Kidney epithelial cell (primary cell): Measurements from ENCODE around the gene TNFRSF17. TPM values are rescaled to one million over a fixed set of nuclear protein-coding genes. Genes with fewer than 3 reads are reported as not detected.
"Not testable (repeated sequence)": the region's sequence is repeated elsewhere in the genome, so short reads cannot be mapped to it uniquely, and the experiment has no call there.

Experiments
- DNase-seq: peaks from one replicate; pipeline ENCODE4 v3.0.0-alpha.2; 2010; ENCODE audit warnings: low read depth
- H3K27me3 ChIP-seq: 2 replicates; pipeline ENCODE4 v1.6.0; 2011; ENCODE audit warnings: low read length; ENCODE audit not compliant: control insufficient read depth, insufficient read depth
- H3K36me3 ChIP-seq: 2 replicates; pipeline ENCODE4 v1.5.1; 2011; ENCODE audit warnings: low read length; ENCODE audit not compliant: control insufficient read depth, insufficient read depth
- H3K4me3 ChIP-seq: 2 replicates; pipeline ENCODE4 v1.5.1; 2011; ENCODE audit warnings: low read depth, mild to moderate bottlenecking, control low read depth, low read length
- total RNA-seq: library from RNA; depleted of rRNA; stranded (reverse); fragments of >200 nt; gene quantifications from 2 replicates; pipeline ENCODE4 v1.2.3, GENCODE V29; 2015
- TF ChIP-seq, protein P1 (sequence below): IDR thresholded peaks from 2 replicates; pipeline ENCODE4 v1.5.1; 2011; ENCODE audit warnings: mild to moderate bottlenecking, moderate library complexity, low read length, control low read depth, inconsistent platforms; ENCODE audit not compliant: insufficient read depth, poor library complexity, severe bottlenecking

TNFRSF17 gene
- total RNA-seq, 1 donor from 2014 or later: not detected

DNA sequence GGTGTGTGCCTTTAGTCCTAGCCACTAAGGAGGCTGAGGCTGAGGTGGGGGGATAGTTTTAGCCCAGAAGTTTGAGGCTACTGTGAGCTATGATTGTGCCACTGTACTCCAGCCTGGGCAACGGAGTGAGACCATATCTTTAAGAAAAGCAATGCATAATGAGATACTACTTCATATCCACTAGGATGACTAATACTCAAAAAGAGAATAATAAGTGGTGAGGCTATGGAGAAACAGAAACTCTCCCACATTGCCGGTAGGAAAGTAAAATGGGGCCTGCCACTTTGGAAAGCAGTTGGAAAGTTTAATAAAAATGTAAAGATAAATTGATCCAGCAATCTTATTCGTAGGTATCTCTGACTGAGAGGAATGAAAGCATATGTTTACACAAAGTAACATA, 18.6 kb upstream of the TNFRSF17 start:
- TF ChIP-seq, protein P1, sequence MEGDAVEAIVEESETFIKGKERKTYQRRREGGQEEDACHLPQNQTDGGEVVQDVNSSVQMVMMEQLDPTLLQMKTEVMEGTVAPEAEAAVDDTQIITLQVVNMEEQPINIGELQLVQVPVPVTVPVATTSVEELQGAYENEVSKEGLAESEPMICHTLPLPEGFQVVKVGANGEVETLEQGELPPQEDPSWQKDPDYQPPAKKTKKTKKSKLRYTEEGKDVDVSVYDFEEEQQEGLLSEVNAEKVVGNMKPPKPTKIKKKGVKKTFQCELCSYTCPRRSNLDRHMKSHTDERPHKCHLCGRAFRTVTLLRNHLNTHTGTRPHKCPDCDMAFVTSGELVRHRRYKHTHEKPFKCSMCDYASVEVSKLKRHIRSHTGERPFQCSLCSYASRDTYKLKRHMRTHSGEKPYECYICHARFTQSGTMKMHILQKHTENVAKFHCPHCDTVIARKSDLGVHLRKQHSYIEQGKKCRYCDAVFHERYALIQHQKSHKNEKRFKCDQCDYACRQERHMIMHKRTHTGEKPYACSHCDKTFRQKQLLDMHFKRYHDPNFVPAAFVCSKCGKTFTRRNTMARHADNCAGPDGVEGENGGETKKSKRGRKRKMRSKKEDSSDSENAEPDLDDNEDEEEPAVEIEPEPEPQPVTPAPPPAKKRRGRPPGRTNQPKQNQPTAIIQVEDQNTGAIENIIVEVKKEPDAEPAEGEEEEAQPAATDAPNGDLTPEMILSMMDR: no peak
- Histone ChIP-seq H3K36me3 (no peaks in the 10 kb centered on the region), H3K27me3 (no peaks in the 10 kb centered on the region), H3K4me3 (no peak overlapping the region)
- no peak for DNase-seq

- no peaks in the 10 kb centered on the region for H3K36me3 ChIP-seq
- DNase-seq: no peak
- H3K4me3 ChIP-seq: no peak overlapping the region
- H3K27me3 ChIP-seq: no peaks in the 10 kb centered on the region
- TF ChIP-seq, protein P1: no peak
Measured at GRCh38 chr16:11948819-11949218, 16.2 kb upstream of the TNFRSF17 start.

- H3K36me3 ChIP-seq: no peaks in the 10 kb centered on the region
- H3K4me3 ChIP-seq: no peak overlapping the region
- no peaks in the 10 kb centered on the region for H3K27me3 ChIP-seq
- TF ChIP-seq, protein P1: peak; percentile 55
- no peak for DNase-seq
Measured at GRCh38 chr16:11949527-11949926, 15.5 kb upstream of the TNFRSF17 start.

GRCh38 chr16:11950388-11950787, 14.6 kb upstream of the TNFRSF17 start:
- no peak overlapping the region for H3K4me3 ChIP-seq

DNA sequence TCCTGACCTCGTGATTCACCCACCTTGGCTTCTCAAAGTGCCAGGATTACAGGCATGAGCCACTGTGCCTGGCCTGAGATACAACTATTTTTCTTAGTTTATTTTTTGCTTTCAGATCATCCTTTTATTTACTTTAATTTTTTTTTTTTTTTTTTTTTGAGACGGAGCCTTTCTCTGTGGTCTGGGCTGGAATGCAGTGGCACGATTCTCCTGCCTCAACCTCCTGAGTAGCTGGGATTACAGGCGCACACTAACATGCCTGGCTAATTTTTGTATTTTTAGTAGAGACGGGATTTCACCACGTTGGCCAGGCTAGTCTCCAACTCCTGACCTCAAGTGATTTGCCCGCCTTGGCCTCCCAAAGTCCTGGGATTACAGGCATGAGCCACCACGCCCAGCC, 11.4 kb upstream of the TNFRSF17 start:
- DNase-seq, H3K4me3 ChIP-seq, H3K27me3 ChIP-seq, H3K36me3 ChIP-seq: not testable (repeated sequence)

More at GRCh38 chr16:11950388-11950787, 14.6 kb upstream of the TNFRSF17 start:
- no peak for DNase-seq
- H3K27me3 ChIP-seq: no peaks in the 10 kb centered on the region
- no peaks in the 10 kb centered on the region for H3K36me3 ChIP-seq
- TF ChIP-seq, protein P1: no peak

DNA sequence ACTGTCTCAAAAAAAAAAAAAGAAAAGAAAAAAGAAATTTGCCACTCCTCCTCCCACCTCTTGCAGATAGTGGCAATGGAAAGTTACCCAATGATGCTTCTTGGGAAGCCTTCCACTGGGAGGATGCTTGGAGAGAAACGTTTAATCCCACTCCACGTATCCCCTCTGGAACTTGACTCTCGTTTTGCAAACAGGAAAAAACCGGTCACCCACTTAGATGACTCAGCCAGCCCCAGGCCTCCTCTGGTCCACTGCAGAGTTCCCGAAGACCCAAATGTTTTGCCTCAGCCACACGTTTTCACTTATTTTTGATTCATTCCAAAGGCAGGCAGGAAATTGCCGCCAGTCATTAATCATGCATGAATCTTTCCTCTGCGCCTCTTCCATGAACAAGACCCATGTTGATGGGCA, 9.3 kb upstream of the TNFRSF17 start:
- Histone ChIP-seq H3K36me3 (no peaks in the 10 kb centered on the region), H3K4me3 (no peak overlapping the region), H3K27me3 (no peaks in the 10 kb centered on the region)
- DNase-seq: peak; percentile 56
- TF ChIP-seq, protein P1: no peak

GRCh38 chr16:11956558-11956957, 8.5 kb upstream of the TNFRSF17 start:
- DNase-seq: no peak
- TF ChIP-seq, protein P1: no peak
- H3K4me3 ChIP-seq: no peak overlapping the region
- H3K27me3 ChIP-seq: no peaks in the 10 kb centered on the region
- H3K36me3 ChIP-seq: no peaks in the 10 kb centered on the region
